HG02938 (cell line): ENCODE data around the gene ERBB4.
A peak's percentile ranks its signal among the peaks of the same experiment; 100 is the strongest.
"Not testable (repeated sequence)": the region's sequence is repeated elsewhere in the genome, so short reads cannot be mapped to it uniquely, and the experiment has no call there.

Source experiments
- ATAC-seq: cut with Tn5 transposase; IDR thresholded peaks from one replicate; pipeline ENCODE4 v1.9.1; 2021; ENCODE audit warnings: mild to moderate bottlenecking, moderate library complexity; ENCODE audit not compliant: unreplicated experiment

Gene ERBB4

GRCh38 chr2:212530373-212530772, 8.2 kb downstream of the ERBB4 start:
- no peak for ATAC-seq

GRCh38 chr2:212528106-212528856, 10.3 kb downstream of the ERBB4 start:
- no peak for ATAC-seq

- ATAC-seq = no peak
These were observed 12.5 kb downstream of the ERBB4 start for GRCh38 chr2:212526059-212526458.

GRCh38 chr2:212523756-212524155, 14.8 kb downstream of the ERBB4 start:
- ATAC-seq = no peak

- no peak for ATAC-seq
These were observed 18.3 kb downstream of the ERBB4 start for GRCh38 chr2:212520340-212520739.

DNA sequence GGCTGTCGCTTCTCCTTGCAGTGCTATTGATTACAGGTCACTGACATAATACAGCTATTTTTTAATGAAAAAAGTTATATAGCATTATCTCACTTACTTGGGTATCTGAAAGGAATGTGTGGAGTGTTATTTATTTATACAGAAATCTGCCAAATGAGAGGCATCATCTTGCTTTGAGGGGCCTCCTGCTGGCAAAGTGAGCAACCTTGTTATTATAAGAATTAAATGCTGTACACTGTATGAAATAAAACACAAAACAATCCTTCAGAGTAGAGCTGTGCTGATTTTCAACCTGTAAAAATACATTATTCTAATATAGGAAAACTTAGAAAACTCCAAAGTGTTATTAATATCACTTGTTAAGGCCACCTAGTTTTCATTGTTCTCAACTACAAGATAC, 20.9 kb downstream of the ERBB4 start:
- ATAC-seq = no peak

- ATAC-seq = no peak
These were observed 33.0 kb downstream of the ERBB4 start for GRCh38 chr2:212505586-212505985.

GRCh38 chr2:212495046-212495445, 43.6 kb downstream of the ERBB4 start:
- no peak for ATAC-seq

DNA sequence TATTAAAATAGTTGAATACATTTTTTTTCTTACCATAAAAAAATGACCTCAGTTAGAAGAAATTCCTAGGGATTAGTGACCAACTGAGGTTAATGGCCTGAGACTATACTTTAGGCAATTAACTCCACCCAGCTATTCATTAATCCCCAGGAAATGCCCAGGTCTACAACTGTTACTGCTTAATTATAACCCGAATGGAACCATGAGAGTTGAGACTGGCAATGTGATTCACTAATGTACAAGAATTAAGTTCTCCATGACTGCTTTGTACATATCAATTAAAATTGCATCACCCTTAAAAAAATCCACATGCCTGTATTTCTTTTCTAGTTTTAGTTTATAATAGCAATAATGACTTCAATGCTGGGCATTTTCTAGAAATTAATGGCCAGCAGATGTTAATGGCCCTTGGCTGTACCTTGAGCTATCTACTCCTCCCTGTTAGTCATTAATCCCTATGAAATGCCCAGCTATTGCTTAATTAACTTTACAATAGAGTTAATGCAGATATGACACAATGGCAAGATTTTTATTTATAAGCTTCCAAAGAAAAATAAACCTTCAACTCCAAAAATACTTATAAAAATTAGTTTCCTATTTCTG, 44.1 kb downstream of the ERBB4 start:
- no peak for ATAC-seq

DNA sequence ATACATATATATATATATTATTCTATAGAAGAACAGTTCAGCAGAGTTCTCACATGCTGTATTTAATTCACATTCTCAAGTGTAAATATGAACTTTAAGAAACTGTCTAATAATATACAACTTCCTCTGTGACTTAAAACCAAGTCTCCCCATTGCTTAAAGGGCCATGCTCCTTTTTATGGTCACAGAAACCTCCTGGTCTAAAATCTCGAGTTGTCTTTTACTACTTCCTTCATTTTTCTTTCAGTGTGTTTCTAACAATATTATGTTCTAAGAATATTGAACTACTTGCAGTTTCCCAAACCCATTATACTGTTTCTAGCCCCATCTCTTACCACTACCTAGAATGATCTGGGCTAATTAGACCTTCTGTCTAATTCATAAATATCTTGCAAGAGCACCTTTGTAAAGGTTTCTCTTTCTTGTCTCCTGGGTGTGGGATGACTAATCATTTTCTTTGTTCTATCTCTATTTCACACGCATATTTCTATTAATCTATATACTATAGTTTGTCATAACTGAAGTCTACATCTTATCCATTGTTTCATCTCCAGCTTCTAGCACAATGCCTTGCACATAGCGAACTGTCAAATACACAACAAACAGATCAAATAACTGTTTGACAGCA, 48.8 kb downstream of the ERBB4 start:
- peak; percentile 72 for ATAC-seq

GRCh38 chr2:212488611-212489010, 50.0 kb downstream of the ERBB4 start:
- no peak for ATAC-seq

- ATAC-seq = no peak
These were observed 54.0 kb downstream of the ERBB4 start for GRCh38 chr2:212484563-212485080.

- ATAC-seq = no peak
These were observed 58.2 kb downstream of the ERBB4 start for GRCh38 chr2:212480447-212480846.

GRCh38 chr2:212477571-212477970, 61.0 kb downstream of the ERBB4 start:
- ATAC-seq = no peak

DNA sequence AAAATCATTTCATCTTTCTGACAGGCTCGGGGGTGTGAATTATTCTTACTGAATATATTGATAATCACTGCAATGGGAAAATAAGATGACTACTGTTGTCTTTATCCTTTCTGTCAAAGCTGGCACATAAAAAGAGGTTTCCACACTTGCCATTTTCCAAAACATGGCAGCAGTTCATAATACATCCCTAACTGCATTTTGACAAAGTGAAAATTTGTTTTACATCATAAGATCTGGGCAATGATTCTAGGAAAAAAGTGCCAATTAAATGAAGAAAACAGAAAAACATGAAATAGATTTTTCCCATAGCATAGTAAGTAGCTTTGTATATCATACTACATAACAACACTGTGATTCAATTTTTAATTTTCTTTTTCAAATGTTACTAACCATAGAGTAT, 65.4 kb downstream of the ERBB4 start:
- ATAC-seq = no peak

- ATAC-seq = not testable (repeated sequence)
These were observed 71.1 kb downstream of the ERBB4 start for GRCh38 chr2:212467551-212467950.

DNA sequence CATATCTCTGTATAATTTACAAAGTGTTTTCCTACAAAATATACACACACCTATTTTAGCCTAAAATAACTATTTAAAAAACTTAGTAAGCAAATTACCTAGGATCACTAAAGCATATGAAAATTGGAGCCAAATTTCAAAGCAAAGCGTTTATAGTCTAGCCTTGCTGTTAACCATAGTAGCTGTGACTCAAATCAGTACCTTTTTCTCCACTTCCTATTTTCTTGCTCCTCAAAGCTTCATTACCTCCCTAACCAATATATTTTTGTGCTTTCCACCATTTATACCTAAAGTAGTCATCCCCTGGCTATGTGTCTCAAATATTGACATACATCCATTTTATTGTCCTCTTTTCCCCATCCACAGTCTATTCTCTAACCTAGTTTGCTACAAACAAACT, 73.1 kb downstream of the ERBB4 start:
- ATAC-seq = no peak

DNA sequence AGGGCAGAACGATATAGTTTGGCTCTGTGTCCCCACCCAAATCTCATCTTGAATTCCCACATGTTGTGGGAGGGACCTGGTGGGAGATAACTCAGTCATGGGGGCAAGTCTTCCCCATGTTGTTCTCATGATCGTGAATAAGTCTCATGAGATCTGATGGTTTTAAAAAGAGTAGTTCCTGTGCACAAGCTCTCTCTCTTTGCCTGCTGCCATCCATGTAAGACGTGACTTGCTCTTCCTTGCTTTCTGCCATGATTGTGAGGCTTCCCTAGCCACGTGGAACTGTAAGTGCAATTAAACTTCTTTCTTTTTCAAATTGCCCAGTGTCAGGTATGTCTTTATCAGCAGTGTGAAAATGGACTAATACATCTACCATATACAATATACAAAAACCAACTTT, 76.9 kb downstream of the ERBB4 start:
- ATAC-seq = not testable (repeated sequence)

- ATAC-seq = no peak
These were observed 84.5 kb downstream of the ERBB4 start for GRCh38 chr2:212454149-212454548.

GRCh38 chr2:212451786-212452231, 86.8 kb downstream of the ERBB4 start:
- ATAC-seq = no peak

GRCh38 chr2:212448698-212449097, 89.9 kb downstream of the ERBB4 start:
- ATAC-seq = no peak

DNA sequence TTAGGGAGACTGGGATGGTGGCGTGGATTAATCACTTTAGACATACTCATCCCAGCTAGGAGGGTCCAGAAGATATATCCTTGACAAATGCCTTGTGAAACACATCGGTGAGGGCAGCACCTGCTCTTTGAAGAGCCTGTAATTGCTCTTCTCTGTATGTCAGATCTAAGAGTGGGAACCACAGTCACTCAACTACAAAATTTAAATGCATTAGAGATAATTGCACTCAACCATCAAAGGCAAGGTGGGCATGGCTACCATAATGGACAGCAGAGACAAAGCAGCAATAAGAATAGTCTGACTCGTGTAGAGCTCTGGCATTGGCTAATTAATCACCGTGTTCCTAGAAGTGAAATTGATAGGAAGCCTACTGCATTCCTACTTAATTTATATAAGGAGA, 96.8 kb downstream of the ERBB4 start:
- ATAC-seq = no peak
